Activated T-cell treated with anti-CD3 and anti-CD28 coated beads, Interleukin-2, amount 50 U/mL, for 72 hours (primary cell): ENCODE data around the gene SH3RF3. TPM values are rescaled to one million over a fixed set of nuclear protein-coding genes. Genes with fewer than 3 reads are reported as not detected.
"Not testable (repeated sequence)": the region's sequence is repeated elsewhere in the genome, so short reads cannot be mapped to it uniquely, and the experiment has no call there.

ENCODE experiments used
- ATAC-seq, 2 donors: fragments of 150-1000 bp; cut with Tn5 transposase; replicated peaks in 1 of 2; 2 replicates each; pipeline ENCODE4 v1.10.0; 2021; ENCODE audit warnings: moderate library complexity in 2 of 2, mild to moderate bottlenecking in 1 of 2
- DNase-seq, 2 donors: peaks; one replicate each; pipeline ENCODE4 v3.0.0; 2021 to 2022; ENCODE audit warnings: mixed read lengths in 1 of 2
- H3K27ac Mint-ChIP-seq: one replicate; pipeline ENCODE4 v1.8.0; 2022; ENCODE audit warnings: mild to moderate bottlenecking, moderate library complexity, mixed read lengths
- H3K27me3 Mint-ChIP-seq: one replicate; pipeline ENCODE4 v1.8.0; 2022; ENCODE audit warnings: low read depth, mixed read lengths
- H3K36me3 Mint-ChIP-seq, 2 donors: one replicate each; pipeline ENCODE4 v1.8.0; 2022; ENCODE audit warnings: mixed read lengths in 2 of 2, mild to moderate bottlenecking in 1 of 2; ENCODE audit not compliant: insufficient read depth in 2 of 2
- H3K4me1 Mint-ChIP-seq: one replicate; pipeline ENCODE4 v1.8.0; 2022; ENCODE audit warnings: low read depth, mixed read lengths
- H3K4me3 Mint-ChIP-seq, 2 donors: one replicate each; pipeline ENCODE4 v1.8.0; 2022; ENCODE audit warnings: mild to moderate bottlenecking in 2 of 2, mixed read lengths in 2 of 2, moderate library complexity in 2 of 2
- H3K9me3 Mint-ChIP-seq, 2 donors: one replicate each; pipeline ENCODE4 v1.8.0; 2022; ENCODE audit warnings: mixed read lengths in 2 of 2
- total RNA-seq, 2 donors: library from RNA; stranded (reverse); gene quantifications; one replicate each; pipeline ENCODE4 v1.2.3, GENCODE V29; 2022

The SH3RF3 gene
- total RNA-seq, 2 donors from 2014 or later, result 1.0 to 1.2 TPM

GRCh38 chr2:109159096-109159495, 30.1 kb downstream of the SH3RF3 start:
- no peak overlapping the region for H3K4me3 Mint-ChIP-seq
- no peak overlapping the region for H3K27ac Mint-ChIP-seq
- H3K9me3 Mint-ChIP-seq, result no peaks in the 10 kb centered on the region
- H3K36me3 Mint-ChIP-seq, result no peaks in the 10 kb centered on the region
- ATAC-seq (no peak), DNase-seq (no peak)
- no peaks in the 10 kb centered on the region for H3K27me3 Mint-ChIP-seq
- H3K4me1 Mint-ChIP-seq, result peaks cover 18% of the 10 kb centered on the region

GRCh38 chr2:109160714-109161440, 31.9 kb downstream of the SH3RF3 start:
- Mint-ChIP-seq H3K9me3 (no peaks in the 10 kb centered on the region), H3K4me1 (peaks cover 19% of the 10 kb centered on the region), H3K27ac (no peak overlapping the region), H3K36me3 (no peaks in the 10 kb centered on the region), H3K27me3 (no peaks in the 10 kb centered on the region), H3K4me3 (no peak overlapping the region)
- DNase-seq (no peak), ATAC-seq (no peak)

- H3K4me1 Mint-ChIP-seq, result peaks cover 19% of the 10 kb centered on the region
- not testable (repeated sequence) for H3K9me3 Mint-ChIP-seq, H3K36me3 Mint-ChIP-seq, DNase-seq, H3K27me3 Mint-ChIP-seq, H3K27ac Mint-ChIP-seq, ATAC-seq, H3K4me3 Mint-ChIP-seq
These were observed 33.4 kb downstream of the SH3RF3 start for GRCh38 chr2:109162367-109162766.

GRCh38 chr2:109162999-109163398, 34.0 kb downstream of the SH3RF3 start:
- Mint-ChIP-seq H3K27ac (no peak overlapping the region), H3K36me3 (no peaks in the 10 kb centered on the region), H3K4me1 (peaks cover 19% of the 10 kb centered on the region), H3K9me3 (no peaks in the 10 kb centered on the region), H3K4me3 (no peak overlapping the region), H3K27me3 (no peaks in the 10 kb centered on the region)
- ATAC-seq (no peak), DNase-seq (no peak)

GRCh38 chr2:109164311-109164710, 35.3 kb downstream of the SH3RF3 start:
- Mint-ChIP-seq H3K36me3 (peaks cover 2% of the 10 kb centered on the region in 2 donors), H3K9me3 (peaks cover 0 to 3% of the 10 kb centered on the region in 2 donors), H3K4me3 (no peak overlapping the region), H3K27ac (no peak overlapping the region), H3K27me3 (no peaks in the 10 kb centered on the region), H3K4me1 (peaks cover 19% of the 10 kb centered on the region)
- DNase-seq (no peak), ATAC-seq (no peak)

GRCh38 chr2:109164739-109165221, 35.8 kb downstream of the SH3RF3 start:
- peaks cover 0 to 3% of the 10 kb centered on the region in 2 donors for H3K9me3 Mint-ChIP-seq
- H3K27me3 Mint-ChIP-seq, result no peaks in the 10 kb centered on the region
- H3K36me3 Mint-ChIP-seq, result peaks cover 2% of the 10 kb centered on the region in 2 donors
- no peak overlapping the region for H3K4me3 Mint-ChIP-seq
- no peak overlapping the region for H3K27ac Mint-ChIP-seq
- H3K4me1 Mint-ChIP-seq, result peaks cover 19% of the 10 kb centered on the region
- ATAC-seq, result no peak
- no peak for DNase-seq

GRCh38 chr2:109166811-109167210, 37.8 kb downstream of the SH3RF3 start:
- H3K36me3 Mint-ChIP-seq, result peaks cover 2% of the 10 kb centered on the region in 2 donors
- no peaks in the 10 kb centered on the region for H3K27me3 Mint-ChIP-seq
- H3K27ac Mint-ChIP-seq, result no peak overlapping the region
- no peak overlapping the region for H3K4me3 Mint-ChIP-seq
- H3K9me3 Mint-ChIP-seq, result peaks cover 0 to 3% of the 10 kb centered on the region in 2 donors
- ATAC-seq (no peak), DNase-seq (no peak)
- peaks cover 6% of the 10 kb centered on the region for H3K4me1 Mint-ChIP-seq

- ATAC-seq, result peak in 1 of 2 donors; percentile 28
- H3K4me3 Mint-ChIP-seq, result no peak overlapping the region
- H3K36me3 Mint-ChIP-seq, result peaks cover 2% of the 10 kb centered on the region in 2 donors
- DNase-seq, result no peak
- H3K9me3 Mint-ChIP-seq, result peaks cover 0 to 3% of the 10 kb centered on the region in 2 donors
- H3K4me1 Mint-ChIP-seq, result peaks cover 15% of the 10 kb centered on the region
- H3K27me3 Mint-ChIP-seq, result no peaks in the 10 kb centered on the region
- H3K27ac Mint-ChIP-seq, result no peak overlapping the region
These were observed 39.1 kb downstream of the SH3RF3 start for GRCh38 chr2:109168086-109168485.

GRCh38 chr2:109168716-109169115, 39.7 kb downstream of the SH3RF3 start:
- peaks cover 19% of the 10 kb centered on the region for H3K4me1 Mint-ChIP-seq
- H3K36me3 Mint-ChIP-seq, result peaks cover 2% of the 10 kb centered on the region in 2 donors
- no peak overlapping the region for H3K4me3 Mint-ChIP-seq
- H3K27me3 Mint-ChIP-seq, result no peaks in the 10 kb centered on the region
- ATAC-seq, result no peak
- H3K27ac Mint-ChIP-seq, result no peak overlapping the region
- no peak for DNase-seq
- H3K9me3 Mint-ChIP-seq, result peaks cover 0 to 3% of the 10 kb centered on the region in 2 donors

- no peak overlapping the region for H3K27ac Mint-ChIP-seq
These were observed 41.6 kb downstream of the SH3RF3 start for GRCh38 chr2:109170645-109171044.

GRCh38 chr2:109171444-109172334, 42.7 kb downstream of the SH3RF3 start:
- Mint-ChIP-seq H3K36me3 (peaks cover 2 to 7% of the 10 kb centered on the region in 2 donors), H3K4me3 (no peak overlapping the region), H3K27ac (no peak overlapping the region), H3K9me3 (peaks cover 0 to 7% of the 10 kb centered on the region in 2 donors), H3K27me3 (peaks cover 3% of the 10 kb centered on the region), H3K4me1 (peaks cover 24% of the 10 kb centered on the region)
- DNase-seq (no peak), ATAC-seq (no peak)

More at GRCh38 chr2:109170645-109171044, 41.6 kb downstream of the SH3RF3 start:
- ATAC-seq (no peak), DNase-seq (no peak)
- Mint-ChIP-seq H3K4me3 (no peak overlapping the region), H3K9me3 (peaks cover 0 to 7% of the 10 kb centered on the region in 2 donors), H3K27me3 (no peaks in the 10 kb centered on the region), H3K36me3 (peaks cover 2 to 6% of the 10 kb centered on the region in 2 donors), H3K4me1 (peaks cover 24% of the 10 kb centered on the region)

- Mint-ChIP-seq H3K9me3 (peaks cover 0 to 7% of the 10 kb centered on the region in 2 donors), H3K27me3 (peaks cover 8% of the 10 kb centered on the region), H3K36me3 (peaks cover 2 to 7% of the 10 kb centered on the region in 2 donors), H3K4me1 (peaks cover 24% of the 10 kb centered on the region), H3K27ac (no peak overlapping the region), H3K4me3 (no peak overlapping the region)
- no peak for ATAC-seq
- no peak for DNase-seq
These were observed 43.6 kb downstream of the SH3RF3 start for GRCh38 chr2:109172556-109173105.
